HFFc6 (cell line): ENCODE measurements around the gene CC2D2B. TPM values are rescaled to one million over a fixed set of nuclear protein-coding genes. Genes with fewer than 3 reads are reported as not detected.

Experiments
- DNase-seq: peaks from one replicate; pipeline ENCODE4 v3.0.0-alpha.2; 2018
- H3K27ac Mint-ChIP-seq: 2 replicates; pipeline ENCODE4 v1.8.0; 2020; ENCODE audit warnings: mild to moderate bottlenecking, mixed read lengths
- H3K27me3 Mint-ChIP-seq: 2 replicates; pipeline ENCODE4 v1.8.0; 2021; ENCODE audit warnings: mild to moderate bottlenecking, moderate library complexity, mixed read lengths; ENCODE audit not compliant: insufficient read depth
- H3K36me3 Mint-ChIP-seq: 2 replicates; pipeline ENCODE4 v1.8.0; 2021; ENCODE audit warnings: low read depth, mixed read lengths
- H3K4me1 Mint-ChIP-seq: 2 replicates; pipeline ENCODE4 v1.8.0; 2020; ENCODE audit warnings: low read depth, mixed read lengths
- H3K4me3 Mint-ChIP-seq: 2 replicates; pipeline ENCODE4 v1.8.0; 2020; ENCODE audit warnings: mild to moderate bottlenecking, moderate library complexity, mixed read lengths
- H3K9me3 Mint-ChIP-seq: 2 replicates; pipeline ENCODE4 v1.8.0; 2020; ENCODE audit warnings: mild to moderate bottlenecking, mixed read lengths
- total RNA-seq, 6 experiments: library from RNA; stranded (reverse); fragmentation: NEBNext Ultra II Directional; extraction: Animal tissue kit (Norgen Biotek cat#: 25700); gene quantifications; 2 replicates in 1 of 6; 3 replicates in 5 of 6; pipeline ENCODE4 v1.2.3, GENCODE V29; 2021
- TF ChIP-seq, protein P1 (sequence below): fragments of 200-600 bp; sonication (generic); IDR thresholded peaks from 2 replicates; pipeline ENCODE4 v1.5.0; 2021; ENCODE audit warnings: antibody characterized with exemption, mild to moderate bottlenecking

The CC2D2B gene
- total RNA-seq, 6 experiments from 2014 or later, result not detected

DNA sequence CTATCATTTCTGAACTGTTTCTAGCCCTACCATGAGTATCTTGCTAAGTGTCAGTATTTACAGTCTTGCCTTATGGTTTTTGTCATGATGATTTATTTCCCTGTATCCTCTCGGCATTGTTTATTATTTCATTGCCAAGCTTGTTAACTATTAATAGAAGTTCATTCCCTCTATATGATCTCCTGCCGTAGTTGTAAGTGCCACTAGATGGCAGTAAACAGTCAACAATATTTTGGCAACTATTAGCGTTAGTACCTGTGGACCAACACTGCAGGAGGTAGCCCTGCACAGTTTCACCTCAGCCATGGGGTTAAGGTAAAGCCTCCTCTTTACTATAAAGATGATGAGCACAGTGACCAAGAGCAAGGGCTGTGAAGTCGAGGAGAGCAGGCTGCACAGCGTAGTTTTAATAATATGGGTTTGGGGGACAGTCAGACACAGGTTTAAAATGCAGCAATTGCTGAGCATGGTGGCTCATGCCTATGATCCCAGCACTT lies 109.5 kb downstream of the CC2D2B start:
- Mint-ChIP-seq H3K27ac (no peak overlapping the region), H3K4me3 (no peak overlapping the region), H3K27me3 (peaks cover 5% of the 10 kb centered on the region), H3K9me3 (no peaks in the 10 kb centered on the region), H3K4me1 (no peaks in the 10 kb centered on the region; the same call in 1 of the 2 replicates), H3K36me3 (no peaks in the 10 kb centered on the region)
- peak; percentile 61 for DNase-seq
- TF ChIP-seq, protein P1, sequence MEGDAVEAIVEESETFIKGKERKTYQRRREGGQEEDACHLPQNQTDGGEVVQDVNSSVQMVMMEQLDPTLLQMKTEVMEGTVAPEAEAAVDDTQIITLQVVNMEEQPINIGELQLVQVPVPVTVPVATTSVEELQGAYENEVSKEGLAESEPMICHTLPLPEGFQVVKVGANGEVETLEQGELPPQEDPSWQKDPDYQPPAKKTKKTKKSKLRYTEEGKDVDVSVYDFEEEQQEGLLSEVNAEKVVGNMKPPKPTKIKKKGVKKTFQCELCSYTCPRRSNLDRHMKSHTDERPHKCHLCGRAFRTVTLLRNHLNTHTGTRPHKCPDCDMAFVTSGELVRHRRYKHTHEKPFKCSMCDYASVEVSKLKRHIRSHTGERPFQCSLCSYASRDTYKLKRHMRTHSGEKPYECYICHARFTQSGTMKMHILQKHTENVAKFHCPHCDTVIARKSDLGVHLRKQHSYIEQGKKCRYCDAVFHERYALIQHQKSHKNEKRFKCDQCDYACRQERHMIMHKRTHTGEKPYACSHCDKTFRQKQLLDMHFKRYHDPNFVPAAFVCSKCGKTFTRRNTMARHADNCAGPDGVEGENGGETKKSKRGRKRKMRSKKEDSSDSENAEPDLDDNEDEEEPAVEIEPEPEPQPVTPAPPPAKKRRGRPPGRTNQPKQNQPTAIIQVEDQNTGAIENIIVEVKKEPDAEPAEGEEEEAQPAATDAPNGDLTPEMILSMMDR, result peak; percentile 86

DNA sequence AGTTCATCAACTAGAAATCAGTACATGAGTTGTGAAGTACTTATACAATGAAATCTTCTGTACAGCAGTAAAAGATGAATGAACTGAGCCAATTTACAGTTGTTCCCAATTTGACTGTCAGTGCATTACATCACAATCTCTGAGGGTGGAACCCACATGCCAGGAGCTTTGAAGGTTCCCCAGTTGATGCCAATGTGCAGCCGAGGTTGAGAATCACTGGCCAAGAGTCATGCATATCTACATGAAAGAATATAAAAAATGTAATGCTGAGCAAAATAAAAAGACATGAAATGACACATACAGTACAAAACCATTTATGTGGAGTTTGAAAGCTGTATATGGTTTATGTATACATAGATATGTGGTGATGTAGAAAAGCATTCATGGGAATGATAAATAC lies 113.6 kb downstream of the CC2D2B start:
- DNase-seq, result no peak
- H3K4me1 Mint-ChIP-seq, result no peaks in the 10 kb centered on the region; the same call in 1 of the 2 replicates

DNA sequence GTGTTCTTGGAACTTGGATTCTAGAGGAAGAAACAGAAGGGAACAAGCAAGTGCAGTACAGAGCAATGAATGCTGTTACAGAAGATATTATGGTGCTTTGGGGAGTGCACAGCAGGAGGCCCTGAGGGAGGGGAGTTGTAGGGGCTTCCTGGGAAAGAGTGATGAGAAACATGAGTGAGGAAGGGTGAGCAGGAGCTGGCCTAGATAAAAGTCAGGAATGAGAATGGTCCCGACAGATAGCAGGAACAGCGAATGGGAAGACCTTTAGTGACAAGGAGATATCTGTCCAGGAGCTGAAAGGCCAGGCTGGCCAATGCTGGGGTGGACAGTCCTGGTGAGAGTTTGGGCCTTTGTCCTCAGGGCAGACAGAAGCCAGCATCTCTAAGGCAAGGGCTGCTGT lies 115.0 kb downstream of the CC2D2B start:
- TF ChIP-seq, protein P1, result no peak
- Mint-ChIP-seq H3K9me3 (no peaks in the 10 kb centered on the region), H3K27me3 (peaks cover 11% of the 10 kb centered on the region), H3K4me1 (no peaks in the 10 kb centered on the region), H3K4me3 (no peak overlapping the region), H3K36me3 (no peaks in the 10 kb centered on the region), H3K27ac (no peak overlapping the region)
- no peak for DNase-seq

More for the DNA sequence above, 113.6 kb downstream of the CC2D2B start:
- no peaks in the 10 kb centered on the region for H3K36me3 Mint-ChIP-seq
- H3K4me3 Mint-ChIP-seq, result no peak overlapping the region
- no peak overlapping the region for H3K27ac Mint-ChIP-seq
- H3K27me3 Mint-ChIP-seq, result peaks cover 11% of the 10 kb centered on the region
- no peaks in the 10 kb centered on the region for H3K9me3 Mint-ChIP-seq
- TF ChIP-seq, protein P1, result no peak

DNA sequence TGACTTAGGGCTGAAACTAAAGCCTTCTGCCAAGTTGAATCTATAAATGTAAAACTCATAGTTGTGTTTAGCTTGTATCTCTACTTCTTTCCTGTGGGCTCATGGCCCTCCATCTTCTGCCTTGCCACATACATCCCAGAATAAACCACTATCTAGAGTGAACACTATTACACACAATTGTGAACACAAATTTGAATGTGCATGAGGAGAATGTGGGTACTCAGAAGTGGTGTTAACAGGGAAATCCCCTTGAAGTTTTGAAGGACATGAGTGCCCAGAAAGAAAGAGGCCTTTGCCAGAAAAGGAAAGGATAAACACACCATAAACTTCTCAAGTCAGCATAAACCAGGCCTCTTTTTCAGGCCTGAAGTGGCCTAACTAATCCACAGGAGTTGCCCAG lies 115.4 kb downstream of the CC2D2B start:
- no peak overlapping the region for H3K4me3 Mint-ChIP-seq
- TF ChIP-seq, protein P1, result no peak

DNA sequence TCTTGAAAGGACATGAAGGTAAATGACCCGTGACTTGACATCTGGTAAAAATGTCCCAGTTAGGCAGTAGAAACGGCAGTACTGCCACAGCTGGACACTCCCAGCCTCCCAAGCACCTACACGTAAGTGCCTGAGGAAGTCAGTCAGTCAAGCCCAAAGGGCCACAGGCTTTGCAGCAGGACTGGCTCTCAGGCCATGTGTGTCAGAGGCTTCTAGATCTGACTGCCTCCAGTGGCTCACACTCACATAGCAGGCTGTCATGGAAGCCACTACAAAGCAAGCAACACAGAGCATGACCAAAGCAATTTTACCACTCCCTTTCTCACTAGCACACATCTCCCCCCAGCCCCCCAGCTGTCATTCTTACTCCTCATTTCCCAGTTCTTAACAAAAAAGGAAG lies 117.8 kb downstream of the CC2D2B start:
- no peaks in the 10 kb centered on the region for H3K4me1 Mint-ChIP-seq
- peaks cover 8% of the 10 kb centered on the region for H3K27me3 Mint-ChIP-seq
- H3K27ac Mint-ChIP-seq, result no peak overlapping the region
- no peak overlapping the region for H3K4me3 Mint-ChIP-seq
- TF ChIP-seq, protein P1, result peak; percentile 19; the same call in 1 of the 2 replicates
- no peaks in the 10 kb centered on the region for H3K36me3 Mint-ChIP-seq
- H3K9me3 Mint-ChIP-seq, result no peaks in the 10 kb centered on the region
- DNase-seq, result no peak

More for the DNA sequence above, 115.4 kb downstream of the CC2D2B start:
- H3K27me3 Mint-ChIP-seq, result peaks cover 11% of the 10 kb centered on the region
- H3K27ac Mint-ChIP-seq, result no peak overlapping the region
- no peaks in the 10 kb centered on the region for H3K36me3 Mint-ChIP-seq
- no peak for DNase-seq
- H3K4me1 Mint-ChIP-seq, result no peaks in the 10 kb centered on the region
- H3K9me3 Mint-ChIP-seq, result no peaks in the 10 kb centered on the region
